ENCODE data around the gene NLN.

NLN gene

GRCh38 chr5:65721720-65722574, at the start of gene NLN, which contains the start of gene SGTB (continued):
- TF ChIP-seq ZNF510 (tag by site-specific recombination; IDR thresholded peaks at IDR 0.05; ENCODE audit: insufficient replicate concordance) (no peak), KLF7 (tag by site-specific recombination; IDR thresholded peaks at IDR 0.05; ENCODE audit: borderline replicate concordance) (0 out of 2 replicates have a peak, but pooled peaks have one; percentile 41), SP2 (tag by site-specific recombination; IDR thresholded peaks at IDR 0.05) (peak; percentile 20), ZNF488 (tag by site-specific recombination; IDR thresholded peaks at IDR 0.05) (no peak), ZFP69B (tag by site-specific recombination; IDR thresholded peaks at IDR 0.05) (no peak), ZNF239 (tag by site-specific recombination; IDR thresholded peaks at IDR 0.05) (no peak), ZNF561 (tag by site-specific recombination; IDR thresholded peaks at IDR 0.05; ENCODE audit: borderline replicate concordance) (peak; percentile 75), ZBTB17 (tag by site-specific recombination; IDR thresholded peaks at IDR 0.05) (peak; percentile 96), ZNF24 (tag by site-specific recombination; IDR thresholded peaks at IDR 0.05) (0 out of 2 replicates have a peak, but pooled peaks have one; percentile 50), ZNF555 (tag by site-specific recombination; conservative IDR thresholded peaks at IDR 0.05) (no peak), ZNF501 (tag by site-specific recombination; IDR thresholded peaks at IDR 0.05) (peak; percentile 86; the same call in 1 of the 2 replicates), ZNF394 (tag by site-specific recombination; IDR thresholded peaks at IDR 0.05; ENCODE audit: borderline replicate concordance) (no peak), ZNF629 (tag by site-specific recombination; IDR thresholded peaks at IDR 0.05) (no peak; the same call in 1 of the 2 replicates), SP7 (tag by site-specific recombination; IDR thresholded peaks at IDR 0.05) (peak; percentile 30; the same call in 1 of the 2 replicates), ZNF626 (tag by site-specific recombination; IDR thresholded peaks at IDR 0.05) (no peak), ZNF513 (tag by site-specific recombination; IDR thresholded peaks at IDR 0.05) (no peak), ZNF146 (tag by site-specific recombination; IDR thresholded peaks at IDR 0.05) (no peak), ZNF48 (tag by site-specific recombination; IDR thresholded peaks at IDR 0.05) (no peak), ZNF791 (tag by site-specific recombination; IDR thresholded peaks at IDR 0.05) (no peak), ZNF202 (tag by site-specific recombination; IDR thresholded peaks at IDR 0.05; ENCODE audit: borderline replicate concordance) (no peak), OVOL3 (tag by site-specific recombination; IDR thresholded peaks at IDR 0.05) (no peak), SP3 (tag by site-specific recombination; IDR thresholded peaks at IDR 0.05) (peak; percentile 47), EGR2 (tag by site-specific recombination; IDR thresholded peaks at IDR 0.05; ENCODE audit: low read depth) (0 out of 2 replicates have a peak, but pooled peaks have one; percentile 23), ZNF138 (tag by site-specific recombination; IDR thresholded peaks at IDR 0.05; ENCODE audit: borderline replicate concordance) (no peak), ZNF529 (tag by site-specific recombination; IDR thresholded peaks at IDR 0.05; ENCODE audit: insufficient replicate concordance) (no peak), ZNF596 (tag by site-specific recombination; IDR thresholded peaks at IDR 0.05) (peak; percentile 3; the same call in 1 of the 2 replicates), ZNF37A (tag by site-specific recombination; IDR thresholded peaks at IDR 0.05) (no peak), BCL11B (tag by site-specific recombination; IDR thresholded peaks at IDR 0.05; ENCODE audit: low read depth) (peak; percentile 20; the same call in 1 of the 2 replicates), REPIN1 (tag by site-specific recombination; IDR thresholded peaks at IDR 0.05; ENCODE audit: low read depth) (no peak), ZNF362 (tag by site-specific recombination; IDR thresholded peaks at IDR 0.05) (no peak), ZFHX2 (tag by site-specific recombination; conservative IDR thresholded peaks at IDR 0.05) (peak; percentile 50), ZNF654 (tag by site-specific recombination; IDR thresholded peaks at IDR 0.05; ENCODE audit: low read depth) (no peak), WT1 (tag by site-specific recombination; IDR thresholded peaks at IDR 0.05) (no peak), ZNF423 (tag by site-specific recombination; IDR thresholded peaks at IDR 0.05) (peak; percentile 20; the same call in 1 of the 2 replicates), GLIS2 (tag by site-specific recombination; IDR thresholded peaks at IDR 0.05) (peak; percentile 86), ZBTB1 (tag by site-specific recombination; IDR thresholded peaks at IDR 0.05) (no peak)
- TF ChIP-seq, protein P1, sequence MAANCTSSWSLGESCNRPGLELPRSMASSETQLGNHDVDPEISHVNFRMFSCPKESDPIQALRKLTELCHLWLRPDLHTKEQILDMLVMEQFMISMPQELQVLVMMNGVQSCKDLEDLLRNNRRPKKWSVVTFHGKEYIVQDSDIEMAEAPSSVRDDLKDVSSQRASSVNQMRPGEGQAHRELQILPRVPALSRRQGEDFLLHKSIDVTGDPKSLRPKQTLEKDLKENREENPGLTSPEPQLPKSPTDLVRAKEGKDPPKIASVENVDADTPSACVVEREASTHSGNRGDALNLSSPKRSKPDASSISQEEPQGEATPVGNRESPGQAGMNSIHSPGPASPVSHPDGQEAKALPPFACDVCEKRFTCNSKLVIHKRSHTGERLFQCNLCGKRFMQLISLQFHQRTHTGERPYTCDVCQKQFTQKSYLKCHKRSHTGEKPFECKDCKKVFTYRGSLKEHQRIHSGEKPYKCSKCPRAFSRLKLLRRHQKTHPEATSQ (tag by site-specific recombination; IDR thresholded peaks at IDR 0.05) = no peak
